Measurements from ENCODE around the gene C13orf46.

DNA sequence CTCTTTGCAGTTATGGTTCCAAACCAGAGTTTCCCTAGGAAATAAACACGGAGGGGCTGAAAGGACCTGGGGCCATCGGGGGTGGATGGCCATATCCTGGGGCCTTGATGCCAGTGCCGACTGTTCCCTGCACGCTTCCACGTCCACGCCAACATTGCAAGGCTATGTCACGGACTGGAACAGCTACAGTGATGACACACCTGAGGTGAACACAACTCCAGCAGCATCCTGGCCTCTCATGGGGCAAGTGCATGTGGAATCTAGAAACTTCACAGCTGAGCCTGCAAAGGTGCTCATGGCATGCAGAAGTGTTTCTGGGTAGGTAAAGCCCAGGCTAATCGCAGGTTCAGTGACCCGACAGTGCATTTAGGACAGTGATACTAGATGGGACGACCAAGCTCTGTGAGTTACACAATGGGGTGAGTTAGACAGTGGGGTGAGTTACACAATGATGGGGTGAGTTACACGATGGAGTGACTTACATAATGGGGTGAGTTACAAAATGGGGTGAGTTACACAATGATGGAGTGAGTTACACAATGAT lies 58.0 kb downstream of the C13orf46 start:
- TF ChIP-seq, protein P1, sequence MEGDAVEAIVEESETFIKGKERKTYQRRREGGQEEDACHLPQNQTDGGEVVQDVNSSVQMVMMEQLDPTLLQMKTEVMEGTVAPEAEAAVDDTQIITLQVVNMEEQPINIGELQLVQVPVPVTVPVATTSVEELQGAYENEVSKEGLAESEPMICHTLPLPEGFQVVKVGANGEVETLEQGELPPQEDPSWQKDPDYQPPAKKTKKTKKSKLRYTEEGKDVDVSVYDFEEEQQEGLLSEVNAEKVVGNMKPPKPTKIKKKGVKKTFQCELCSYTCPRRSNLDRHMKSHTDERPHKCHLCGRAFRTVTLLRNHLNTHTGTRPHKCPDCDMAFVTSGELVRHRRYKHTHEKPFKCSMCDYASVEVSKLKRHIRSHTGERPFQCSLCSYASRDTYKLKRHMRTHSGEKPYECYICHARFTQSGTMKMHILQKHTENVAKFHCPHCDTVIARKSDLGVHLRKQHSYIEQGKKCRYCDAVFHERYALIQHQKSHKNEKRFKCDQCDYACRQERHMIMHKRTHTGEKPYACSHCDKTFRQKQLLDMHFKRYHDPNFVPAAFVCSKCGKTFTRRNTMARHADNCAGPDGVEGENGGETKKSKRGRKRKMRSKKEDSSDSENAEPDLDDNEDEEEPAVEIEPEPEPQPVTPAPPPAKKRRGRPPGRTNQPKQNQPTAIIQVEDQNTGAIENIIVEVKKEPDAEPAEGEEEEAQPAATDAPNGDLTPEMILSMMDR (IDR thresholded peaks at IDR 0.05; ENCODE audit: low read depth, low read length, missing input control) = no peak
- no peak for TF ChIP-seq EGR1 (IDR thresholded peaks at IDR 0.05; ENCODE audit: low read depth in 2 of 2)
- TF ChIP-seq, protein P2, sequence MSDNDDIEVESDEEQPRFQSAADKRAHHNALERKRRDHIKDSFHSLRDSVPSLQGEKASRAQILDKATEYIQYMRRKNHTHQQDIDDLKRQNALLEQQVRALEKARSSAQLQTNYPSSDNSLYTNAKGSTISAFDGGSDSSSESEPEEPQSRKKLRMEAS (IDR thresholded peaks at IDR 0.05) = no peak
- TF ChIP-seq TAF1 (conservative IDR thresholded peaks at IDR 0.05) = no peak
- TF ChIP-seq RAD21 (IDR thresholded peaks at IDR 0.05) = no peak
- TF ChIP-seq, protein P3, sequence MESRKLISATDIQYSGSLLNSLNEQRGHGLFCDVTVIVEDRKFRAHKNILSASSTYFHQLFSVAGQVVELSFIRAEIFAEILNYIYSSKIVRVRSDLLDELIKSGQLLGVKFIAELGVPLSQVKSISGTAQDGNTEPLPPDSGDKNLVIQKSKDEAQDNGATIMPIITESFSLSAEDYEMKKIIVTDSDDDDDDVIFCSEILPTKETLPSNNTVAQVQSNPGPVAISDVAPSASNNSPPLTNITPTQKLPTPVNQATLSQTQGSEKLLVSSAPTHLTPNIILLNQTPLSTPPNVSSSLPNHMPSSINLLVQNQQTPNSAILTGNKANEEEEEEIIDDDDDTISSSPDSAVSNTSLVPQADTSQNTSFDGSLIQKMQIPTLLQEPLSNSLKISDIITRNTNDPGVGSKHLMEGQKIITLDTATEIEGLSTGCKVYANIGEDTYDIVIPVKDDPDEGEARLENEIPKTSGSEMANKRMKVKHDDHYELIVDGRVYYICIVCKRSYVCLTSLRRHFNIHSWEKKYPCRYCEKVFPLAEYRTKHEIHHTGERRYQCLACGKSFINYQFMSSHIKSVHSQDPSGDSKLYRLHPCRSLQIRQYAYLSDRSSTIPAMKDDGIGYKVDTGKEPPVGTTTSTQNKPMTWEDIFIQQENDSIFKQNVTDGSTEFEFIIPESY (IDR thresholded peaks at IDR 0.05) = no peak
- TF ChIP-seq SP1 (IDR thresholded peaks at IDR 0.05) = no peak
- TF ChIP-seq GABPA (IDR thresholded peaks at IDR 0.05 in 1 of 2, conservative IDR thresholded peaks at IDR 0.05 in 1 of 2) = no peak
- TF ChIP-seq NR2F2 (IDR thresholded peaks at IDR 0.05) = no peak
- TF ChIP-seq, protein P4, sequence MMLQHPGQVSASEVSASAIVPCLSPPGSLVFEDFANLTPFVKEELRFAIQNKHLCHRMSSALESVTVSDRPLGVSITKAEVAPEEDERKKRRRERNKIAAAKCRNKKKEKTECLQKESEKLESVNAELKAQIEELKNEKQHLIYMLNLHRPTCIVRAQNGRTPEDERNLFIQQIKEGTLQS (IDR thresholded peaks at IDR 0.05) = no peak
- no peak for TF ChIP-seq YY1 (IDR thresholded peaks at IDR 0.05)
- TF ChIP-seq, protein P5, sequence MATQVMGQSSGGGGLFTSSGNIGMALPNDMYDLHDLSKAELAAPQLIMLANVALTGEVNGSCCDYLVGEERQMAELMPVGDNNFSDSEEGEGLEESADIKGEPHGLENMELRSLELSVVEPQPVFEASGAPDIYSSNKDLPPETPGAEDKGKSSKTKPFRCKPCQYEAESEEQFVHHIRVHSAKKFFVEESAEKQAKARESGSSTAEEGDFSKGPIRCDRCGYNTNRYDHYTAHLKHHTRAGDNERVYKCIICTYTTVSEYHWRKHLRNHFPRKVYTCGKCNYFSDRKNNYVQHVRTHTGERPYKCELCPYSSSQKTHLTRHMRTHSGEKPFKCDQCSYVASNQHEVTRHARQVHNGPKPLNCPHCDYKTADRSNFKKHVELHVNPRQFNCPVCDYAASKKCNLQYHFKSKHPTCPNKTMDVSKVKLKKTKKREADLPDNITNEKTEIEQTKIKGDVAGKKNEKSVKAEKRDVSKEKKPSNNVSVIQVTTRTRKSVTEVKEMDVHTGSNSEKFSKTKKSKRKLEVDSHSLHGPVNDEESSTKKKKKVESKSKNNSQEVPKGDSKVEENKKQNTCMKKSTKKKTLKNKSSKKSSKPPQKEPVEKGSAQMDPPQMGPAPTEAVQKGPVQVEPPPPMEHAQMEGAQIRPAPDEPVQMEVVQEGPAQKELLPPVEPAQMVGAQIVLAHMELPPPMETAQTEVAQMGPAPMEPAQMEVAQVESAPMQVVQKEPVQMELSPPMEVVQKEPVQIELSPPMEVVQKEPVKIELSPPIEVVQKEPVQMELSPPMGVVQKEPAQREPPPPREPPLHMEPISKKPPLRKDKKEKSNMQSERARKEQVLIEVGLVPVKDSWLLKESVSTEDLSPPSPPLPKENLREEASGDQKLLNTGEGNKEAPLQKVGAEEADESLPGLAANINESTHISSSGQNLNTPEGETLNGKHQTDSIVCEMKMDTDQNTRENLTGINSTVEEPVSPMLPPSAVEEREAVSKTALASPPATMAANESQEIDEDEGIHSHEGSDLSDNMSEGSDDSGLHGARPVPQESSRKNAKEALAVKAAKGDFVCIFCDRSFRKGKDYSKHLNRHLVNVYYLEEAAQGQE (IDR thresholded peaks at IDR 0.05) = no peak
- no peak for TF ChIP-seq RXRA (IDR thresholded peaks at IDR 0.05)
